MCF 10A (cell line): Measurements from ENCODE around the gene GRIA1. TPM values are rescaled to one million over a fixed set of nuclear protein-coding genes. Genes with fewer than 3 reads are reported as not detected.

Source experiments
- BruUV-seq: library from RNA; stranded (reverse); fragments of 400-500 nt; replicated peaks from 2 replicates; lab custom pipeline; 2021; lab: Mats Ljungman, UMichigan
- CTCF ChIA-PET: fragments of 300-600 bp; sonication (Branson Sonifier 250); formaldehyde crosslinking; extraction: SDS; loops from one replicate; lab custom pipeline; 2021; ENCODE audit warnings: antibody characterized with exemption, inconsistent platforms; lab: Yijun Ruan, JAX
- POLR2A ChIA-PET: fragments of 300-600, 350-650 bp; sonication (Branson Sonifier 250); formaldehyde crosslinking; extraction: SDS; loops from one replicate; lab custom pipeline; 2020; ENCODE audit warnings: antibody characterized with exemption, inconsistent platforms; lab: Yijun Ruan, JAX
- DNase-seq: peaks from one replicate; pipeline ENCODE4 v3.0.0-alpha.2; 2018; ENCODE audit not compliant: unreplicated experiment
- H3K27ac Mint-ChIP-seq: one replicate; pipeline ENCODE4 v1.8.0; 2022; ENCODE audit warnings: mild to moderate bottlenecking, low read depth, mixed read lengths; ENCODE audit not compliant: unreplicated experiment
- H3K27me3 Mint-ChIP-seq: one replicate; pipeline ENCODE4 v1.8.0; 2022; ENCODE audit warnings: mixed read lengths; ENCODE audit not compliant: insufficient read depth, unreplicated experiment
- H3K36me3 Mint-ChIP-seq: one replicate; pipeline ENCODE4 v1.8.0; 2022; ENCODE audit warnings: mild to moderate bottlenecking, moderate library complexity, mixed read lengths; ENCODE audit not compliant: insufficient read depth, unreplicated experiment
- H3K4me1 Mint-ChIP-seq: one replicate; pipeline ENCODE4 v1.8.0; 2022; ENCODE audit warnings: mixed read lengths; ENCODE audit not compliant: insufficient read depth, unreplicated experiment
- H3K4me3 Mint-ChIP-seq: one replicate; pipeline ENCODE4 v1.8.0; 2022; ENCODE audit warnings: mild to moderate bottlenecking, moderate library complexity, mixed read lengths; ENCODE audit not compliant: unreplicated experiment
- H3K9me3 Mint-ChIP-seq: one replicate; pipeline ENCODE4 v1.8.0; 2022; ENCODE audit warnings: mixed read lengths; ENCODE audit not compliant: unreplicated experiment
- CTCF ChIP-seq: fragments of 200-600 bp; IDR thresholded peaks from one replicate; pipeline ENCODE4 v1.8.0; 2022; ENCODE audit warnings: antibody characterized with exemption, mild to moderate bottlenecking; ENCODE audit not compliant: unreplicated experiment
- intact Hi-C: fragments of 100-400 bp; cut with micrococcal nuclease; formaldehyde crosslinking; loops from 2 replicates; pipeline ENCODE4 v1.14.1; 2022
- total RNA-seq: library from RNA; stranded (reverse); gene quantifications from 2 replicates; pipeline ENCODE4 v1.2.3, GENCODE V29; 2022

GRIA1 gene
- total RNA-seq, 1 experiment from 2014 or later, result not detected

- H3K9me3 Mint-ChIP-seq, result no peaks in the 10 kb centered on the region
- CTCF ChIA-PET, result interaction anchor here (0.7 to 1.1 kb wide), 2 partner anchors 19 to 1671 kb away, joined by 3 read pairs; no protein-coding TSS in a partner anchor
- BruUV-seq, result no TSS peak
Observed at GRCh38 chr5:153534102-153534501, 43.6 kb downstream of the GRIA1 start.

GRCh38 chr5:153537207-153537606 lies 46.7 kb downstream of the GRIA1 start:
- TF ChIP-seq CTCF, result no peak
- POLR2A ChIA-PET, result interaction anchor here (1.5 kb wide), 1 partner anchor 12 kb away, joined by 3 read pairs; no protein-coding TSS in a partner anchor
- Mint-ChIP-seq H3K27ac (no peak overlapping the region), H3K27me3 (no peaks in the 10 kb centered on the region), H3K4me1 (no peaks in the 10 kb centered on the region), H3K36me3 (no peaks in the 10 kb centered on the region), H3K4me3 (no peak overlapping the region), H3K9me3 (no peaks in the 10 kb centered on the region)
- no peak for DNase-seq
- no TSS peak for BruUV-seq
- intact Hi-C loops, result no loop called here
- CTCF ChIA-PET, result interaction anchor here (0.8 to 0.9 kb wide), 2 partner anchors 13 to 38 kb away, joined by 3 read pairs; no protein-coding TSS in a partner anchor

More at GRCh38 chr5:153534102-153534501, 43.6 kb downstream of the GRIA1 start:
- intact Hi-C loops, result no loop called here
- Mint-ChIP-seq H3K27ac (no peak overlapping the region), H3K4me1 (no peaks in the 10 kb centered on the region), H3K36me3 (no peaks in the 10 kb centered on the region), H3K4me3 (no peak overlapping the region), H3K27me3 (no peaks in the 10 kb centered on the region)
- no peak for DNase-seq
- no peak for TF ChIP-seq CTCF
- POLR2A ChIA-PET, result no interaction called here

- TF ChIP-seq CTCF, result no peak
- no peaks in the 10 kb centered on the region for H3K27me3 Mint-ChIP-seq
Observed at GRCh38 chr5:153539983-153540382, 49.5 kb downstream of the GRIA1 start.

GRCh38 chr5:153542536-153542935 lies 52.1 kb downstream of the GRIA1 start:
- TF ChIP-seq CTCF, result no peak
- Mint-ChIP-seq H3K27ac (no peak overlapping the region), H3K36me3 (no peaks in the 10 kb centered on the region), H3K4me3 (no peak overlapping the region), H3K9me3 (peaks cover 12% of the 10 kb centered on the region), H3K4me1 (peaks cover 17% of the 10 kb centered on the region), H3K27me3 (no peaks in the 10 kb centered on the region)
- no peak for DNase-seq
- BruUV-seq, result no TSS peak
- CTCF ChIA-PET, result interaction anchor here (0.7 to 1.2 kb wide), 2 partner anchors 21 to 204 kb away, joined by 3 read pairs; no protein-coding TSS in a partner anchor
- intact Hi-C loops, result no loop called here
- POLR2A ChIA-PET, result interaction anchor here (0.8 kb wide), 1 partner anchor 12 kb away, joined by 3 read pairs; no protein-coding TSS in a partner anchor

More at GRCh38 chr5:153539983-153540382, 49.5 kb downstream of the GRIA1 start:
- intact Hi-C loops, result no loop called here
- CTCF ChIA-PET, result interaction anchor here (1.4 kb wide), 1 partner anchor 10 kb away, joined by 4 read pairs; no protein-coding TSS in a partner anchor
- Mint-ChIP-seq H3K9me3 (peaks cover 9% of the 10 kb centered on the region), H3K36me3 (no peaks in the 10 kb centered on the region), H3K27ac (no peak overlapping the region), H3K4me3 (no peak overlapping the region), H3K4me1 (no peaks in the 10 kb centered on the region)
- no peak for DNase-seq
- POLR2A ChIA-PET, result no interaction called here
- no TSS peak for BruUV-seq
